ENCODE measurements around the gene FOS. TPM values are rescaled to one million over a fixed set of nuclear protein-coding genes. Genes with fewer than 3 reads are reported as not detected.

FOS gene
- total and polyA plus RNA-seq, 2 of the 13 experiments (the other 11 are each of a cell fraction or from before 2014, with no cell fraction given): 15.9 to 24.2 TPM

- TF ChIP-seq SRSF4 (IDR thresholded peaks at IDR 0.05; ENCODE audit: low read depth, low read length, poor library complexity, severe bottlenecking) (no peak), ZNF710 (CRISPR knock-in tag; IDR thresholded peaks at IDR 0.05; ENCODE audit: borderline replicate concordance) (no peak), FOSL1 (CRISPR knock-in tag; IDR thresholded peaks at IDR 0.05; ENCODE audit: borderline replicate concordance) (no peak), ELF1 (CRISPR knock-in tag; IDR thresholded peaks at IDR 0.05) (peak; percentile 50; the same call in 1 of the 2 replicates), MED1 (CRISPR knock-in tag; IDR thresholded peaks at IDR 0.05) (no peak), ZFAT (CRISPR knock-in tag; conservative IDR thresholded peaks at IDR 0.05) (no peak), PHF8 (CRISPR knock-in tag; IDR thresholded peaks at IDR 0.05) (no peak), FOXC1 (CRISPR knock-in tag; IDR thresholded peaks at IDR 0.05; ENCODE audit: borderline replicate concordance) (no peak), ZSCAN30 (CRISPR knock-in tag; IDR thresholded peaks at IDR 0.05) (no peak), SIN3A (IDR thresholded peaks at IDR 0.05; ENCODE audit: borderline replicate concordance, low read depth, low read length) (no peak), ZNF576 (CRISPR knock-in tag; IDR thresholded peaks at IDR 0.05) (no peak), KMT2B (CRISPR knock-in tag; IDR thresholded peaks at IDR 0.05) (no peak), DMTF1 (CRISPR knock-in tag; IDR thresholded peaks at IDR 0.05) (no peak), LBX2 (CRISPR knock-in tag; IDR thresholded peaks at IDR 0.05; ENCODE audit: borderline replicate concordance) (no peak), KMT2A (CRISPR knock-in tag; IDR thresholded peaks at IDR 0.05) (no peak), SAP130 (CRISPR knock-in tag; IDR thresholded peaks at IDR 0.05; ENCODE audit: low read depth) (peak; percentile 10; the same call in 1 of the 2 replicates), ZNF589 (CRISPR knock-in tag; conservative IDR thresholded peaks at IDR 0.05) (no peak), TSC22D2 (CRISPR knock-in tag; IDR thresholded peaks at IDR 0.05; ENCODE audit: borderline replicate concordance) (no peak), TP53 (CRISPR knock-in tag; conservative IDR thresholded peaks at IDR 0.05) (no peak), ZNF441 (CRISPR knock-in tag; IDR thresholded peaks at IDR 0.05; ENCODE audit: borderline replicate concordance) (no peak), ELF3 (CRISPR knock-in tag; IDR thresholded peaks at IDR 0.05) (peak; percentile 72; the same call in 1 of the 2 replicates), JARID2 (CRISPR knock-in tag; IDR thresholded peaks at IDR 0.05; ENCODE audit: insufficient replicate concordance) (no peak), KDM6A (CRISPR knock-in tag; IDR thresholded peaks at IDR 0.05; ENCODE audit: low read depth) (no peak), ZSCAN25 (CRISPR knock-in tag; IDR thresholded peaks at IDR 0.05) (no peak)
- TF ChIP-seq, protein P1, sequence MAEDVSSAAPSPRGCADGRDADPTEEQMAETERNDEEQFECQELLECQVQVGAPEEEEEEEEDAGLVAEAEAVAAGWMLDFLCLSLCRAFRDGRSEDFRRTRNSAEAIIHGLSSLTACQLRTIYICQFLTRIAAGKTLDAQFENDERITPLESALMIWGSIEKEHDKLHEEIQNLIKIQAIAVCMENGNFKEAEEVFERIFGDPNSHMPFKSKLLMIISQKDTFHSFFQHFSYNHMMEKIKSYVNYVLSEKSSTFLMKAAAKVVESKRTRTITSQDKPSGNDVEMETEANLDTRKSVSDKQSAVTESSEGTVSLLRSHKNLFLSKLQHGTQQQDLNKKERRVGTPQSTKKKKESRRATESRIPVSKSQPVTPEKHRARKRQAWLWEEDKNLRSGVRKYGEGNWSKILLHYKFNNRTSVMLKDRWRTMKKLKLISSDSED (CRISPR knock-in tag; IDR thresholded peaks at IDR 0.05): no peak
Measured at GRCh38 chr14:75301666-75302325, 23.2 kb downstream of the FOS start (continued).
